HG02884 (cell line): Measurements from ENCODE around the gene EDAR.

Experiments used
- ATAC-seq: cut with Tn5 transposase; IDR thresholded peaks from one replicate; pipeline ENCODE4 v1.9.1; 2021; ENCODE audit warnings: mild to moderate bottlenecking, moderate library complexity; ENCODE audit not compliant: unreplicated experiment

The EDAR gene

DNA sequence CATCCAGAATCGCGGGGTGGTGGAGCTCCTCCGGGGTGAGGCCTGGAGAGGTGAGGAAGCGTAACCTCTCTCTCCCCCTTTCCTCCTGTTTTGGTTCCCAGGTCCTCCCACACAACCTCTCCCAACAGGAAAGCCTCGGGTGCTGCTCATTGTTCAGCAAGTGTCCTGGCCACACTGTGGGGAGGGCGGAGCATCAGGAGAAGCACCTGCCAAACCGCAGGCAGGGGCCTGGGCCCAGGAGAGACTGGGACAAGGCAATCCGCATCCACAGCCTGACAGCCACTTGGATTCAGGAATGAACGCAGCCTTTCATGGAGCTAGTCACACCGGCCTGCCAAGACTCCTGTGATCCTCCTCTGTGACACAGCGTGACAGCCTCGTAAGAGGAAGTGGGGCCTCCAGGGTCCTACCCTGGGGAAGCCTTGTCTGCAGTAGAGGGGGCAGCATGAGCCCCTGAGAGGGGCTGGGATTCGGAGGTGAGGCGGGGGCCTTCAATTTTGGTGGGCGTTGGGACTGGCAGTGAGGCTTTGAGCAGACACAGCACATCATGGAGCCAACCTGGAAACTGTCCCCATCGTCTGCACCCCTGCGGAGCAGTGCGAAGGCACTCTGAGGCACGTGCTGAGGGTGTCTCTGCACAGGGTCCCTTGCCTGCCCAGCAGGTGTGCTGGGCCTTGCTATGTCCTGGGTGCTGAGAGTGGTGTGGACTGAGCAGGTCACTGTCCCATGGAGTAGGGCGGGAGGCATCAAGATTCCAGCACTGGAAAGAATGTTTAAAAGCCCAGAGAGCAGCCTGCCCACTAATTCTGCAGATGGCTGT, 62.2 kb downstream of the EDAR start:
- ATAC-seq, result no peak

GRCh38 chr2:108925735-108926134, 63.3 kb downstream of the EDAR start:
- ATAC-seq, result no peak

- ATAC-seq, result no peak
Measured at GRCh38 chr2:108925286-108925685, 63.7 kb downstream of the EDAR start.

- no peak for ATAC-seq
Measured at GRCh38 chr2:108924580-108925251, 64.3 kb downstream of the EDAR start.

DNA sequence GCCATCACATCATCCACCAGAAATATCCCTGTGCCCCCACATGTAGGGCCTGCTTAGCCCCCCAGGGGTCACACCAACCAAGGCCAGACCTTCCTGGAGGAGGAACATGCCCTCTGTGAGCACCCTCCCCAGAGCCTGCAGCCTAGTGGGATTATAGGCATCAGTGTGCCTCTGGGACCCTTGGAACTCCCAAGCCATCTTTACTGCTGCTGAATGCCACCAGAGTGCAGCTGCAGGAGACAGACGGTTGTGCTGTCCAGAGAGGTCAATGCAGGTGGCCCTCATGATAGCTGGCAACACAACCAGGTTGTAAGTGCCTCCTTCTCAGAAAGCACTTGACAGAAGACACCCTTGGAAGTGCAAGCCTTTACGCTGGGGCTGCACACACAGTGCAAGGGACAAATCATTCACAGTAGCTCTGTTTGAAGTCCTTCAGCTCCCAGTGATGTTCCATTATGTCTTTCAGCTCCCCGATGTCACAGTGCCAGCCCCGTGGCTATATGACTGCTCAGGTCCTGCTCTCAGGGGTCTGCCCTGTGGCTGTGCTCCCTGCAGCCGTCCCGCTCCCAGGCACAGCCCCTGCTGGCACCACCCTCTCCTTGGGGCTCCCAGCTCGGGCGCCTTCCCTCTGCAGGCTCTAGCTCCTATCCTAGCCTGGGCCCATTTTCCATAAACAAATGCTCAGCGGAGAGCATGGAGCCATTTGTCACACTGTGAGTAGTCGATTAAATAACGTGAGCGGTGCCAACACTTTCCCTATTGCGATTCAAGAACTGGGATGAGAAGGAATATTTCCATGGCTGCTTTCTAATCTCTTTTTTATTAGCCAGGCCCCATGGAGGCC, 65.1 kb downstream of the EDAR start:
- no peak for ATAC-seq

GRCh38 chr2:108923019-108923700, 65.9 kb downstream of the EDAR start:
- ATAC-seq, result no peak

DNA sequence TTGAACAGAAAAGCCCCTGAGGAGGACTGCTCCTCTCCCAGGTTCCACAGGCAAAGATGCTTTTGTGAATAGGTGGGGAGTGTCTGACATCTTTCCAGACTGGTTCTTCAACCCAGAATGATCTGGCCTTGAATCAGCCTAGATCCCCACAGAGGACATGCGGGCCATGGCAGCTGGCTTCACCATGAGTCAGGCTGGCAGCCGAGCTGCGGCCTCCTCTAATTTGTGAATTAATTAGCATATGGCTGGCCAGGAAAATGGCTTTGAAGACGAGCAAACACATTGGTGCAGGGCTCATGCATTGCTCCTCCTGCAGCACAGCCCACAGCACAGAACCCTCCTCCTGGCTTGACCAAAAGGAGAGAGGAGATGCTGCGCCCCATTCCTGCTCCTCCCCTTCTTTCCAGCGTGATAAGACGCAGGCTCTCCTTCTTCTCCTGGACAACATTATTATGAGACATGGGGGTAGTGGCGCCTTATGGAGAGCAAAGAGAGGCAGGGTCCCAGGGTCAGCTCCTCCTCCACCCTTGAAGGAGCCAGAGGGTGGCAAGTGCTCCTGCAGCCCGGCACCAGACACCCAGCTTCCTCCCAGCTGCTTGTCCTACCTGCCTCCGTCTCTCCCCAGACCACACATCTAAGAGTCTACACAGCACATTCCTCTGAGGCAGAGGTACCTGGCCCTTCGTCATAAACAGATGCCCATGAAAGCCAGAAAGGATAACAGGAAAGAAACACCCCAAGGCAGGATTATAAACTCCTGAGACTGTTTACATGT, 66.7 kb downstream of the EDAR start:
- no peak for ATAC-seq

GRCh38 chr2:108921096-108922030, 67.7 kb downstream of the EDAR start:
- ATAC-seq, result no peak

- no peak for ATAC-seq
Measured at GRCh38 chr2:108920686-108921085, 68.3 kb downstream of the EDAR start.

DNA sequence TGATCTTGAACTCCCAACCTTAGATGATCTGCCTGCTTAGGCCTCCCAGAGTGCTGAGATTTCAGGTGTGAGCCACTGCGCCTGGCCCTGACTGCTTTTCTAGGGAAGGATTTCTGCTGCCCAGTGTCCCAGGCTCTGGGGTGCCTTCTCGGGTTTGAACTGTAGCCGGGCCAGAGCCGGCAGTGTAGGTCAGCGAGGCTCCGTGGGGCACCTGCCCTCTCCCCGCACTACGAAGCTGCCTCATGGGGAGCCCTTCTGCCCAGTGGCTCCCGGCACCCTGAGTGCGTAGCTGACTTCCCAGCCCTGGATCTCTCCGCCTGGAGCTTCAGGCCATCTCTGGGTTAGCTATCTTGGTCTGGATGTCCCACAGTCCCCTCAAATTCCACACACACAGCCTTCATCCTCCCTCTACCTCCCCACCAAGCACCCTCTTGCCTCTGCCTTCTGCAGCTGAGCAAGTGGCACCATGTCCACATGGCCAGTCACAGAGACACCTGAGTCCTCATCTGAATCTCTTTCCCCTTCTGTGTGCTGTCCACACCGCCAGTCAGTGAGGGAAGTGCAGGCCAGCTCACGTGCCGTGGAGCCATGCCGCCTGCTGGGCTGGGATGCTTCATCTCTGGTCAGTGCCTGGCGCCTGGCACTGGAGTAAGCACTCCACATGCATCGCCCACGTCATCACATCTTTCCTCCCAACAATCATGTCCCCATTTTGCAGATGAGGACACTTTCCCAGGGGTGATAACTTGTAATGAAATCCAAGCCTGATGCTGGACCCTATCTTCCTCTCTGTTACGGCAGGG, 69.2 kb downstream of the EDAR start:
- no peak for ATAC-seq

GRCh38 chr2:108918941-108919341, 70.1 kb downstream of the EDAR start:
- no peak for ATAC-seq

- no peak for ATAC-seq
Measured at GRCh38 chr2:108918156-108918874, 70.7 kb downstream of the EDAR start.

- ATAC-seq, result no peak
Measured at GRCh38 chr2:108917526-108917925, 71.5 kb downstream of the EDAR start.

GRCh38 chr2:108916796-108917421, 72.1 kb downstream of the EDAR start:
- no peak for ATAC-seq

GRCh38 chr2:108916122-108916795, 72.8 kb downstream of the EDAR start:
- ATAC-seq, result no peak

GRCh38 chr2:108912629-108912902, 76.5 kb downstream of the EDAR start:
- no peak for ATAC-seq
